ENCODE measurements around the gene ADAD1. TPM values are rescaled to one million over a fixed set of nuclear protein-coding genes. Genes with fewer than 3 reads are reported as not detected.

Gene ADAD1
- total and polyA plus RNA-seq, 2 of the 4 experiments (the other 2 are of a cell fraction): not detected

DNA sequence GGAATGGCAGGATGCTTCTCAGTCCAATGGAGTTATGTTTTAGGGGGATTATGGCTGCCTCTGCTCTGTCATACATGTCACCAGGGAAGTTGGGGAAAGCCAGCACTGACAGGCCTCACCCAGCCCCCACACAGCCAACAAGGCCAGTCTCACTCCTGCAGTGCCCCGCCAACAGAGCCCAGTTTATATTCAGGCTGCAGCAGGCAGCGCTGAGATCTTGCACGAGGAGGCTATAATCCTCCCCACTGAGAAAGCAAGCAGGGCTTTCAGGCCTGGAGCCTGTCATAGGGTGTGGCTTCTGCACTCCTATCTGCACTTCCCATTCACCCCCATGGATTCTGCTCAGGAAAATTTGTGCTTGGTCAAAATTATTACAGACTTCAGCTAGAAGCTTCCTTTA is 25.1 kb downstream of the ADAD1 start:
- Histone ChIP-seq H3K9me1 (ENCODE audit: insufficient read depth, low read length) (no peaks in the 10 kb centered on the region), H3K9ac (ENCODE audit: low read depth, low read length) (no peak overlapping the region), H4K91ac (ENCODE audit: insufficient read depth, low read depth, low read length) (no peak overlapping the region), H3K4me3 (ENCODE audit: insufficient read depth, low read depth, low read length) (no peak overlapping the region), H3K27ac (ENCODE audit: insufficient read depth, low read length) (no peak overlapping the region), H3K4me2 (ENCODE audit: low read depth, low read length) (no peak overlapping the region), H4K8ac (ENCODE audit: low read depth in 2 of 2, low read length in 2 of 2) (no peak overlapping the region), H3K4ac (ENCODE audit: low read depth, low read length) (no peak overlapping the region), H2AK5ac (ENCODE audit: low read depth, low read length) (no peak overlapping the region), H3K56ac (ENCODE audit: extremely low read depth, insufficient read depth, low read length) (no peak overlapping the region), H4K5ac (ENCODE audit: low read depth, low read length) (no peak overlapping the region), H3K14ac (replicated peaks; ENCODE audit: low read depth, low read length) (no peak overlapping the region), H3K4me1 (ENCODE audit: control insufficient read depth, insufficient read depth, low read length) (no peaks in the 10 kb centered on the region), H3K18ac (ENCODE audit: low read depth, low read length) (no peak overlapping the region), H2BK5ac (ENCODE audit: low read depth, low read length, poor library complexity, severe bottlenecking) (no peak overlapping the region), H2BK15ac (ENCODE audit: low read depth, low read length) (no peak overlapping the region), H3K36me3 (ENCODE audit: control insufficient read depth, insufficient read depth, low read length) (no peaks in the 10 kb centered on the region), H3K23ac (ENCODE audit: low read depth, low read length) (no peak overlapping the region), H4K20me1 (ENCODE audit: insufficient read depth, low read length) (no peaks in the 10 kb centered on the region), H3K27me3 (ENCODE audit: control insufficient read depth, insufficient read depth, low read length) (peaks cover 4% of the 10 kb centered on the region), H2BK120ac (ENCODE audit: low read depth, low read length) (no peak overlapping the region), H3K79me1 (ENCODE audit: low read depth in 1 of 2, low read length in 2 of 2) (no peaks in the 10 kb centered on the region), H2BK20ac (ENCODE audit: low read depth, low read length) (no peak overlapping the region), H3K9me3 (ENCODE audit: control insufficient read depth, insufficient read depth, low read length) (no peaks in the 10 kb centered on the region), H2AK9ac (replicated peaks; ENCODE audit: low read depth, low read length, poor library complexity) (no peak overlapping the region), H2AFZ (replicated peaks; ENCODE audit: low read length, poor library complexity) (no peak overlapping the region)
- TF ChIP-seq MAFK (IDR thresholded peaks at IDR 0.05; ENCODE audit: low read depth, low read length): no peak
- no peak for TF ChIP-seq POLR2A (IDR thresholded peaks at IDR 0.05; ENCODE audit: low read depth, low read length)
- TF ChIP-seq CEBPB (IDR thresholded peaks at IDR 0.05; ENCODE audit: low read depth, low read length): no peak
- TF ChIP-seq, protein P1, sequence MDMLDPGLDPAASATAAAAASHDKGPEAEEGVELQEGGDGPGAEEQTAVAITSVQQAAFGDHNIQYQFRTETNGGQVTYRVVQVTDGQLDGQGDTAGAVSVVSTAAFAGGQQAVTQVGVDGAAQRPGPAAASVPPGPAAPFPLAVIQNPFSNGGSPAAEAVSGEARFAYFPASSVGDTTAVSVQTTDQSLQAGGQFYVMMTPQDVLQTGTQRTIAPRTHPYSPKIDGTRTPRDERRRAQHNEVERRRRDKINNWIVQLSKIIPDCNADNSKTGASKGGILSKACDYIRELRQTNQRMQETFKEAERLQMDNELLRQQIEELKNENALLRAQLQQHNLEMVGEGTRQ (IDR thresholded peaks at IDR 0.05; ENCODE audit: low read depth, low read length): no peak
- TF ChIP-seq, protein P2, sequence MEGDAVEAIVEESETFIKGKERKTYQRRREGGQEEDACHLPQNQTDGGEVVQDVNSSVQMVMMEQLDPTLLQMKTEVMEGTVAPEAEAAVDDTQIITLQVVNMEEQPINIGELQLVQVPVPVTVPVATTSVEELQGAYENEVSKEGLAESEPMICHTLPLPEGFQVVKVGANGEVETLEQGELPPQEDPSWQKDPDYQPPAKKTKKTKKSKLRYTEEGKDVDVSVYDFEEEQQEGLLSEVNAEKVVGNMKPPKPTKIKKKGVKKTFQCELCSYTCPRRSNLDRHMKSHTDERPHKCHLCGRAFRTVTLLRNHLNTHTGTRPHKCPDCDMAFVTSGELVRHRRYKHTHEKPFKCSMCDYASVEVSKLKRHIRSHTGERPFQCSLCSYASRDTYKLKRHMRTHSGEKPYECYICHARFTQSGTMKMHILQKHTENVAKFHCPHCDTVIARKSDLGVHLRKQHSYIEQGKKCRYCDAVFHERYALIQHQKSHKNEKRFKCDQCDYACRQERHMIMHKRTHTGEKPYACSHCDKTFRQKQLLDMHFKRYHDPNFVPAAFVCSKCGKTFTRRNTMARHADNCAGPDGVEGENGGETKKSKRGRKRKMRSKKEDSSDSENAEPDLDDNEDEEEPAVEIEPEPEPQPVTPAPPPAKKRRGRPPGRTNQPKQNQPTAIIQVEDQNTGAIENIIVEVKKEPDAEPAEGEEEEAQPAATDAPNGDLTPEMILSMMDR (conservative IDR thresholded peaks at IDR 0.05; ENCODE audit: low read depth, low read length): no peak
- TF ChIP-seq RAD21 (IDR thresholded peaks at IDR 0.05; ENCODE audit: low read length): no peak
- no peak for TF ChIP-seq CHD1 (IDR thresholded peaks at IDR 0.05; ENCODE audit: low read depth, low read length)
- no peak for TF ChIP-seq MAZ (IDR thresholded peaks at IDR 0.05; ENCODE audit: borderline replicate concordance, low read depth, low read length)
- no peak for TF ChIP-seq SMC3 (IDR thresholded peaks at IDR 0.05; ENCODE audit: low read depth, low read length)
- TF ChIP-seq BHLHE40 (IDR thresholded peaks at IDR 0.05; ENCODE audit: low read depth, low read length): no peak
- no peak for TF ChIP-seq RCOR1 (IDR thresholded peaks at IDR 0.05; ENCODE audit: insufficient replicate concordance, low read length)
- no peak for TF ChIP-seq FOS (IDR thresholded peaks at IDR 0.05; ENCODE audit: low read depth, low read length)
- TF ChIP-seq, protein P3, sequence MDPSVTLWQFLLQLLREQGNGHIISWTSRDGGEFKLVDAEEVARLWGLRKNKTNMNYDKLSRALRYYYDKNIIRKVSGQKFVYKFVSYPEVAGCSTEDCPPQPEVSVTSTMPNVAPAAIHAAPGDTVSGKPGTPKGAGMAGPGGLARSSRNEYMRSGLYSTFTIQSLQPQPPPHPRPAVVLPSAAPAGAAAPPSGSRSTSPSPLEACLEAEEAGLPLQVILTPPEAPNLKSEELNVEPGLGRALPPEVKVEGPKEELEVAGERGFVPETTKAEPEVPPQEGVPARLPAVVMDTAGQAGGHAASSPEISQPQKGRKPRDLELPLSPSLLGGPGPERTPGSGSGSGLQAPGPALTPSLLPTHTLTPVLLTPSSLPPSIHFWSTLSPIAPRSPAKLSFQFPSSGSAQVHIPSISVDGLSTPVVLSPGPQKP (IDR thresholded peaks at IDR 0.05; ENCODE audit: borderline replicate concordance, low read depth, low read length): no peak
- no peak for TF ChIP-seq NFE2L2 (IDR thresholded peaks at IDR 0.05; ENCODE audit: low read depth, low read length)
- TF ChIP-seq MXI1 (IDR thresholded peaks at IDR 0.05; ENCODE audit: borderline replicate concordance, low read depth, low read length): no peak
- no peak for TF ChIP-seq RFX5 (IDR thresholded peaks at IDR 0.05; ENCODE audit: low read depth, low read length)
- ATAC-seq (ENCODE audit: low read depth) (no peak), DNase-seq (no peak)
- intact Hi-C loops (cut with micrococcal nuclease) (no loop called here), in situ Hi-C loops (cut with MboI; ENCODE audit: low sequenced_read_pairs) (no loop called here), dilution Hi-C loops (cut with HindIII; ENCODE audit: low sequenced_read_pairs, unreplicated experiment) (no loop called here)
- CTCF ChIA-PET: interaction anchor here (0.6 kb wide), 1 partner anchor 11 kb away, joined by 6 read pairs; no protein-coding TSS in a partner anchor
- no CpG with 5 or more reads among the region's 3 CpGs for WGBS, 2 experiments (ENCODE audit: extremely low coverage in 2 of 2, insufficient read length in 1 of 2)
- no TSS peak for BruUV-seq (replicated peaks)
- POLR2A ChIA-PET (ENCODE audit: unreplicated experiment): interaction anchor here (0.6 kb wide), 1 partner anchor 9 kb away, joined by 4 read pairs; no protein-coding TSS in a partner anchor
